Chondrocyte (in vitro differentiated cells): ENCODE measurements around the gene HACL1. TPM values are rescaled to one million over a fixed set of nuclear protein-coding genes. Genes with fewer than 3 reads are reported as not detected.

Experiments used
- DNase-seq: peaks from one replicate; pipeline ENCODE4 v3.0.0; 2021; ENCODE audit warnings: mixed read lengths, low spot score
- H3K27ac Mint-ChIP-seq: one replicate; pipeline ENCODE4 v1.8.0; 2021; ENCODE audit warnings: mild to moderate bottlenecking, moderate library complexity, mixed read lengths; ENCODE audit not compliant: unreplicated experiment
- H3K27me3 Mint-ChIP-seq: 2 replicates; pipeline ENCODE4 v1.8.0; 2021; ENCODE audit warnings: low read depth, mixed read lengths
- H3K36me3 Mint-ChIP-seq: 2 replicates; pipeline ENCODE4 v1.8.0; 2021; ENCODE audit warnings: low read depth, mixed read lengths
- H3K4me1 Mint-ChIP-seq: 2 replicates; pipeline ENCODE4 v1.8.0; 2021; ENCODE audit warnings: low read depth, mild to moderate bottlenecking, mixed read lengths
- H3K4me3 Mint-ChIP-seq: one replicate; pipeline ENCODE4 v1.8.0; 2021; ENCODE audit warnings: mild to moderate bottlenecking, moderate library complexity, mixed read lengths; ENCODE audit not compliant: unreplicated experiment
- H3K9me3 Mint-ChIP-seq: 2 replicates; pipeline ENCODE4 v1.8.0; 2021; ENCODE audit warnings: low read depth, mixed read lengths
- total RNA-seq: library from RNA; stranded (reverse); gene quantifications from 3 replicates; pipeline ENCODE4 v1.2.1, GENCODE V29; 2021
- TF ChIP-seq, protein P1 (sequence below): fragments of 200-600 bp; sonication (generic); IDR thresholded peaks from 2 replicates; pipeline ENCODE4 v1.5.0; 2021; ENCODE audit warnings: antibody characterized with exemption, mild to moderate bottlenecking, moderate library complexity

The HACL1 gene
- total RNA-seq, 1 donor from 2014 or later = 16.9 TPM

DNA sequence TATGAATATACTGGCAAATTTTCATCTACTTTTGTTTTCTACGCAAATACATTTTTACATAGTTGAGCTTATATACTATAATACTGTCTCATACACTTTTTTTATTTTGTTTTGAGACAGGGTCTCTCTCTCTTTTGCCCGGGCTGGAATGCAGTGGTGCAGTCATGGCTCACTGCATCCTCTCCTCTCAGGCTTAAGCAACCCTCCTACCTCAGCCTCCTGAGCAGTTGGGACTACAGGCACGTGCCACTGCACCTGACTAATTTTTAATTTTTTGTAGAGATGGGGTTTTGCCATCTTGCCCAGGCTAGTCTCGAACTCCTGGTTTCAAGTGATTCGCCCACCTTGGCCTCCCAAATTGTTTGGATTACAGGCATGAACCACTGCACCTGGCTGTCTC lies 25.9 kb downstream of the HACL1 start:
- Mint-ChIP-seq H3K36me3 (peaks cover 21% of the 10 kb centered on the region), H3K9me3 (no peaks in the 10 kb centered on the region), H3K4me3 (no peak overlapping the region), H3K27ac (no peak overlapping the region), H3K4me1 (peaks cover 14% of the 10 kb centered on the region), H3K27me3 (no peaks in the 10 kb centered on the region)
- no peak for DNase-seq
- TF ChIP-seq, protein P1, sequence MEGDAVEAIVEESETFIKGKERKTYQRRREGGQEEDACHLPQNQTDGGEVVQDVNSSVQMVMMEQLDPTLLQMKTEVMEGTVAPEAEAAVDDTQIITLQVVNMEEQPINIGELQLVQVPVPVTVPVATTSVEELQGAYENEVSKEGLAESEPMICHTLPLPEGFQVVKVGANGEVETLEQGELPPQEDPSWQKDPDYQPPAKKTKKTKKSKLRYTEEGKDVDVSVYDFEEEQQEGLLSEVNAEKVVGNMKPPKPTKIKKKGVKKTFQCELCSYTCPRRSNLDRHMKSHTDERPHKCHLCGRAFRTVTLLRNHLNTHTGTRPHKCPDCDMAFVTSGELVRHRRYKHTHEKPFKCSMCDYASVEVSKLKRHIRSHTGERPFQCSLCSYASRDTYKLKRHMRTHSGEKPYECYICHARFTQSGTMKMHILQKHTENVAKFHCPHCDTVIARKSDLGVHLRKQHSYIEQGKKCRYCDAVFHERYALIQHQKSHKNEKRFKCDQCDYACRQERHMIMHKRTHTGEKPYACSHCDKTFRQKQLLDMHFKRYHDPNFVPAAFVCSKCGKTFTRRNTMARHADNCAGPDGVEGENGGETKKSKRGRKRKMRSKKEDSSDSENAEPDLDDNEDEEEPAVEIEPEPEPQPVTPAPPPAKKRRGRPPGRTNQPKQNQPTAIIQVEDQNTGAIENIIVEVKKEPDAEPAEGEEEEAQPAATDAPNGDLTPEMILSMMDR = no peak

DNA sequence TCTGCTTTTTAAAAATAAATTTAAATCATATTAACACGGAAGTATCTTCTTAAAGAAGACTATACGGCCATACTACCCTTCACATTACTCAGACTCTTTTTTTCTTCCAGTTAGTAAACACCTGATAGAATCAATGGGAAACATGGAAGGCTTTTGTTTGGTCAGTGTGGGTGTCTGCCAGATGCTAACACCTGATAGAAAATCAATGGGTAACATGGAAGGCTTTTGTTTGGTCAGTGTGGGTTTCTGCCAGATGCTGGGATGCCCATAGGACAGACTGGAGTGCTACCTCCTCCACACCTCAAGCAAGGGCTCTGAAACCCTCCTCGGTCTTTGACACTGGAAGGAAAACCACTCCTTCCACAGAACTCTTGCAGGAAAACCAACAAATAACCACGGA lies 29.2 kb downstream of the HACL1 start:
- no peak overlapping the region for H3K27ac Mint-ChIP-seq
- TF ChIP-seq, protein P1 = no peak
- no peaks in the 10 kb centered on the region for H3K4me1 Mint-ChIP-seq

GRCh38 chr3:15563190-15563589 lies 38.2 kb downstream of the HACL1 start:
- H3K4me3 Mint-ChIP-seq = no peak overlapping the region
- H3K9me3 Mint-ChIP-seq = no peaks in the 10 kb centered on the region
- H3K4me1 Mint-ChIP-seq = no peaks in the 10 kb centered on the region
- H3K36me3 Mint-ChIP-seq = peaks cover 24% of the 10 kb centered on the region
- H3K27ac Mint-ChIP-seq = no peak overlapping the region
- no peak for DNase-seq
- TF ChIP-seq, protein P1 = no peak
- H3K27me3 Mint-ChIP-seq = no peaks in the 10 kb centered on the region

More for the DNA sequence above, 29.2 kb downstream of the HACL1 start:
- no peaks in the 10 kb centered on the region for H3K27me3 Mint-ChIP-seq
- H3K4me3 Mint-ChIP-seq = no peak overlapping the region
- H3K9me3 Mint-ChIP-seq = no peaks in the 10 kb centered on the region
- H3K36me3 Mint-ChIP-seq = peaks cover 16% of the 10 kb centered on the region
- DNase-seq = no peak

GRCh38 chr3:15562560-15562959 lies 38.8 kb downstream of the HACL1 start:
- H3K27ac Mint-ChIP-seq = no peak overlapping the region
- TF ChIP-seq, protein P1 = no peak
- peaks cover 3% of the 10 kb centered on the region for H3K4me1 Mint-ChIP-seq

GRCh38 chr3:15558581-15558980 lies 42.8 kb downstream of the HACL1 start:
- peaks cover 5% of the 10 kb centered on the region for H3K4me1 Mint-ChIP-seq
- no peaks in the 10 kb centered on the region for H3K27me3 Mint-ChIP-seq
- TF ChIP-seq, protein P1 = no peak
- DNase-seq = no peak
- no peak overlapping the region for H3K4me3 Mint-ChIP-seq
- peaks cover 12% of the 10 kb centered on the region for H3K36me3 Mint-ChIP-seq
- no peak overlapping the region for H3K27ac Mint-ChIP-seq
- no peaks in the 10 kb centered on the region for H3K9me3 Mint-ChIP-seq

More at GRCh38 chr3:15562560-15562959, 38.8 kb downstream of the HACL1 start:
- H3K36me3 Mint-ChIP-seq = peaks cover 19% of the 10 kb centered on the region
- DNase-seq = no peak
- no peaks in the 10 kb centered on the region for H3K9me3 Mint-ChIP-seq
- no peaks in the 10 kb centered on the region for H3K27me3 Mint-ChIP-seq
- no peak overlapping the region for H3K4me3 Mint-ChIP-seq
